GM12878 (cell line): ENCODE results near the gene AKT1S1.

Experiments
- POLR2A ChIP-seq: IDR thresholded peaks from 2 replicates; pipeline ENCODE4 v1.6.1; 2011; ENCODE audit warnings: low read depth, mild to moderate bottlenecking, low read length
- SMC3 ChIP-seq: IDR thresholded peaks from 2 replicates; pipeline ENCODE4 v1.6.1; 2011; ENCODE audit warnings: low read length, improper control_type of control experiment, borderline replicate concordance
- SUZ12 ChIP-seq: fragments of 200-600 bp; sonication (generic); IDR thresholded peaks from one replicate; pipeline ENCODE4 v1.6.1; 2018; ENCODE audit warnings: antibody characterized with exemption, mild to moderate bottlenecking; ENCODE audit not compliant: unreplicated experiment
- TAF1 ChIP-seq: IDR thresholded peaks from 2 replicates; pipeline ENCODE4 v1.6.1; 2011; ENCODE audit warnings: mild to moderate bottlenecking, low read depth, low read length, borderline replicate concordance
- TF ChIP-seq, protein P1 (sequence below), 3 experiments: IDR thresholded peaks in 2 of 3; conservative IDR thresholded peaks in 1 of 3; 2 replicates each; pipeline ENCODE4 v1.5.1; 2011; ENCODE audit warnings: low read depth in 3 of 3, low read length in 3 of 3, mild to moderate bottlenecking in 3 of 3, control low read depth in 2 of 3, moderate library complexity in 2 of 3, inconsistent platforms in 1 of 3, mixed read lengths in 1 of 3; ENCODE audit not compliant: control insufficient read depth in 2 of 3, insufficient read depth in 1 of 3; ENCODE audit errors: extremely low read depth in 1 of 3

DNA sequence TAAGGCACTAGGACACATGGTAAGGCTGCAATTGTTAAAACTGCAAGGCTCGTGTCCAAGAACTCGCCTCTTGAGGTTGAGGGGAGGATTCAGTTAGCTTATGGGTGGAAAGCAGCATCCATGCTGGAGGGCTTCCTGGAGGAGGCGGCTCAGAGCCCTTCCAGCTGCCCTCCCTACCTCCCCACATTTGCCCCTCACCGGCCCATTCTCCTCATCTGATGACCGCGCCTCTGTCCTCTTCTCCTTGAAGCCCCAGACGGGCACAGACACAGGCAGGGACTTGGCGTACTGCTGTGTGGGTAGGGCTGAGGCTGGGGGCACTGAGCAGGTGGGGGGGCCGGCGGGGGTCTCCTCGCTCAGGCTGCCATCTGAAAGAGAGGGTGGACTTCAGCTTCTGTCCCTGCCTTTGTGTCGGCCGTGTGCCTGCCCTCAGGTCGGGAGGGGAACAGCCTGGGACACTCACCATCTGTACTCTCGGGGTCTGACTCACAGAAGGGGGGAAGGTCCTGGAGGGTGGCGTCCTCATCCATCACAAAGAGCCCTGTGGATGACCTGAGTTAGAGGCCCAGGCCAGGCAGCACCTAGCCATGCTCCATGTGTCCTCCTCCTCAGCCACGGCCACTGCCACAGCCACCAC lies 5.7 kb downstream of the AKT1S1 start:
- TF ChIP-seq SUZ12 (no peak), SMC3 (no peak), TAF1 (no peak), POLR2A (no peak; the same call in 1 of the 2 replicates)
- TF ChIP-seq, protein P1, sequence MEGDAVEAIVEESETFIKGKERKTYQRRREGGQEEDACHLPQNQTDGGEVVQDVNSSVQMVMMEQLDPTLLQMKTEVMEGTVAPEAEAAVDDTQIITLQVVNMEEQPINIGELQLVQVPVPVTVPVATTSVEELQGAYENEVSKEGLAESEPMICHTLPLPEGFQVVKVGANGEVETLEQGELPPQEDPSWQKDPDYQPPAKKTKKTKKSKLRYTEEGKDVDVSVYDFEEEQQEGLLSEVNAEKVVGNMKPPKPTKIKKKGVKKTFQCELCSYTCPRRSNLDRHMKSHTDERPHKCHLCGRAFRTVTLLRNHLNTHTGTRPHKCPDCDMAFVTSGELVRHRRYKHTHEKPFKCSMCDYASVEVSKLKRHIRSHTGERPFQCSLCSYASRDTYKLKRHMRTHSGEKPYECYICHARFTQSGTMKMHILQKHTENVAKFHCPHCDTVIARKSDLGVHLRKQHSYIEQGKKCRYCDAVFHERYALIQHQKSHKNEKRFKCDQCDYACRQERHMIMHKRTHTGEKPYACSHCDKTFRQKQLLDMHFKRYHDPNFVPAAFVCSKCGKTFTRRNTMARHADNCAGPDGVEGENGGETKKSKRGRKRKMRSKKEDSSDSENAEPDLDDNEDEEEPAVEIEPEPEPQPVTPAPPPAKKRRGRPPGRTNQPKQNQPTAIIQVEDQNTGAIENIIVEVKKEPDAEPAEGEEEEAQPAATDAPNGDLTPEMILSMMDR (IDR thresholded peaks at IDR 0.05 in 2 of 3, conservative IDR thresholded peaks at IDR 0.05 in 1 of 3; ENCODE audit: control insufficient read depth in 2 of 3, extremely low read depth in 1 of 3, insufficient read depth in 1 of 3, low read depth in 3 of 3, low read length in 3 of 3), result no peak
